ENCODE measurements around the gene DCLK2. TPM values are rescaled to one million over a fixed set of nuclear protein-coding genes. Genes with fewer than 3 reads are reported as not detected.

The DCLK2 gene
- total and polyA plus RNA-seq, 2 of the 8 experiments (the other 6 are each of a cell fraction or from before 2014, with no cell fraction given) = 0.32 to 0.37 TPM

GRCh38 chr4:150142831-150143230, 64.6 kb downstream of the DCLK2 start:
- no peaks in the 10 kb centered on the region for H3K23me2 ChIP-seq (ENCODE audit: low read depth, low read length)
- no peaks in the 10 kb centered on the region for H3K79me2 ChIP-seq (ENCODE audit: control insufficient read depth in 1 of 2, insufficient read depth in 2 of 2, low read length in 2 of 2)
- POLR2A ChIA-PET (ENCODE audit: partially characterized antibody) = no interaction called here
- H4K91ac ChIP-seq (replicated peaks; ENCODE audit: insufficient read length, low read length) = no peak overlapping the region
- H3K18ac ChIP-seq (ENCODE audit: extremely low read depth, low read length) = no peak overlapping the region
- H3K4me1 ChIP-seq (replicated peaks in 1 of 4; ENCODE audit: control insufficient read depth in 3 of 4, insufficient read depth in 4 of 4, low read length in 3 of 4) = no peaks in the 10 kb centered on the region
- no peak overlapping the region for H2BK5ac ChIP-seq (ENCODE audit: low read depth, low read length)
- H3K27ac ChIP-seq (ENCODE audit: low read depth, low read length) = no peak overlapping the region
- 96% methylated on average over 1 of the region's 1 CpG; no CpG with 5 or more reads in 1 of the 2 experiments for WGBS, 2 experiments (ENCODE audit: extremely low coverage in 1 of 2, insufficient coverage in 1 of 2, insufficient read length in 1 of 2, insufficient replicate concordance in 2 of 2, low coverage in 1 of 2, low lambda C conversion rate in 2 of 2, missing lambda C conversion rate in 1 of 2)
- H4K5ac ChIP-seq (ENCODE audit: insufficient read length, low read depth, low read length) = no peak overlapping the region
- DNase-seq (ENCODE audit: low read depth in 1 of 2, low spot score in 2 of 2) = no peak
- no peaks in the 10 kb centered on the region for H3K27me3 ChIP-seq (replicated peaks in 1 of 4; ENCODE audit: control insufficient read depth in 3 of 4, extremely low read depth in 1 of 4, insufficient read depth in 3 of 4, low read length in 3 of 4)
- no peak overlapping the region for H2AFZ ChIP-seq (ENCODE audit: low read length)
- H3K4me2 ChIP-seq (ENCODE audit: insufficient read depth in 1 of 2, low read depth in 2 of 2, low read length in 2 of 2) = no peak overlapping the region
- 0 out of 4 replicates have a peak, but pooled peaks cover 0 to 7% of the 10 kb centered on the region in 2 experiments for H3K9me3 ChIP-seq (ENCODE audit: insufficient read depth in 2 of 2, low read depth in 1 of 2, low read length in 1 of 2)
- no peak for TF ChIP-seq BCL11A (IDR thresholded peaks at IDR 0.05; ENCODE audit: low read depth in 2 of 2, low read length in 2 of 2)
- TF ChIP-seq PHF8 (conservative IDR thresholded peaks at IDR 0.05; ENCODE audit: low read depth, low read length) = no peak
- no peak for TF ChIP-seq SP1 (IDR thresholded peaks at IDR 0.05; ENCODE audit: low read depth, low read length)
- TF ChIP-seq NANOG (IDR thresholded peaks at IDR 0.05; ENCODE audit: insufficient read depth, low read depth, low read length, poor library complexity, severe bottlenecking) = no peak
- no peak for TF ChIP-seq HDAC2 (IDR thresholded peaks at IDR 0.05; ENCODE audit: borderline replicate concordance in 1 of 2, low read depth in 2 of 2, low read length in 2 of 2)
- TF ChIP-seq TBP (IDR thresholded peaks at IDR 0.05; ENCODE audit: low read depth, low read length) = no peak
- TF ChIP-seq KDM4A (IDR thresholded peaks at IDR 0.05; ENCODE audit: low read depth, low read length, severe bottlenecking) = no peak
- no peak for TF ChIP-seq HDAC6 (IDR thresholded peaks at IDR 0.05; ENCODE audit: low read depth, low read length)
- TF ChIP-seq GTF2F1 (IDR thresholded peaks at IDR 0.05; ENCODE audit: borderline replicate concordance, low read depth, low read length) = no peak
- TF ChIP-seq POU5F1 (IDR thresholded peaks at IDR 0.05; ENCODE audit: low read depth, low read length) = no peak
- TF ChIP-seq JUND (IDR thresholded peaks at IDR 0.05; ENCODE audit: low read length) = no peak
- no peak for TF ChIP-seq RBBP5 (IDR thresholded peaks at IDR 0.05; ENCODE audit: borderline replicate concordance, low read depth, low read length)
- TF ChIP-seq CHD1 (IDR thresholded peaks at IDR 0.05; ENCODE audit: low read depth, low read length) = no peak
- TF ChIP-seq BACH1 (IDR thresholded peaks at IDR 0.05; ENCODE audit: low read length) = no peak
- no peak for FAIRE-seq
- no peak overlapping the region for H3K56ac ChIP-seq (replicated peaks; ENCODE audit: insufficient read length, low read depth, low read length)
- no peak overlapping the region for H2BK12ac ChIP-seq (ENCODE audit: low read depth, low read length)
- H3K4me3 ChIP-seq (ENCODE audit: extremely low read depth in 1 of 4, insufficient read depth in 2 of 4, low read depth in 3 of 4, low read length in 4 of 4) = no peak overlapping the region
- no peak overlapping the region for H3K9ac ChIP-seq (replicated peaks in 1 of 4; ENCODE audit: extremely low read depth in 1 of 4, low read depth in 3 of 4, low read length in 3 of 4)
- H2AK5ac ChIP-seq (ENCODE audit: low read depth, low read length) = no peak overlapping the region
- H3K79me1 ChIP-seq (ENCODE audit: low read depth, low read length) = no peaks in the 10 kb centered on the region
- no peaks in the 10 kb centered on the region for H3K36me3 ChIP-seq (ENCODE audit: control insufficient read depth in 2 of 4, insufficient read depth in 4 of 4, low read length in 3 of 4)
- H4K20me1 ChIP-seq (replicated peaks in 1 of 2; ENCODE audit: control insufficient read depth in 1 of 2, insufficient read depth in 2 of 2, low read length in 2 of 2) = no peaks in the 10 kb centered on the region
- no peak overlapping the region for H2BK15ac ChIP-seq (ENCODE audit: low read length)
- CTCF ChIA-PET (ENCODE audit: partially characterized antibody) = no interaction called here
- no peak overlapping the region for H3K4ac ChIP-seq (replicated peaks; ENCODE audit: insufficient read length, low read depth, low read length)
- H3K23ac ChIP-seq (ENCODE audit: insufficient read length) = no peak overlapping the region
- H4K8ac ChIP-seq (ENCODE audit: extremely low read depth, insufficient read depth, low read length) = no peak overlapping the region
- no peak overlapping the region for H2BK120ac ChIP-seq (replicated peaks; ENCODE audit: low read depth, low read length)
- no peak overlapping the region for H2BK20ac ChIP-seq (ENCODE audit: low read length)
- no peak overlapping the region for H3K14ac ChIP-seq (ENCODE audit: insufficient read length)
